Right forelimb (tissue), 1 donor: ENCODE measurements around the gene USP32.
"Not testable (repeated sequence)": the region's sequence is repeated elsewhere in the genome, so short reads cannot be mapped to it uniquely, and the experiment has no call there.

Experiments used
- DNase-seq: peaks from one replicate; pipeline ENCODE4 v3.0.0-alpha.2; 2018

USP32 gene

DNA sequence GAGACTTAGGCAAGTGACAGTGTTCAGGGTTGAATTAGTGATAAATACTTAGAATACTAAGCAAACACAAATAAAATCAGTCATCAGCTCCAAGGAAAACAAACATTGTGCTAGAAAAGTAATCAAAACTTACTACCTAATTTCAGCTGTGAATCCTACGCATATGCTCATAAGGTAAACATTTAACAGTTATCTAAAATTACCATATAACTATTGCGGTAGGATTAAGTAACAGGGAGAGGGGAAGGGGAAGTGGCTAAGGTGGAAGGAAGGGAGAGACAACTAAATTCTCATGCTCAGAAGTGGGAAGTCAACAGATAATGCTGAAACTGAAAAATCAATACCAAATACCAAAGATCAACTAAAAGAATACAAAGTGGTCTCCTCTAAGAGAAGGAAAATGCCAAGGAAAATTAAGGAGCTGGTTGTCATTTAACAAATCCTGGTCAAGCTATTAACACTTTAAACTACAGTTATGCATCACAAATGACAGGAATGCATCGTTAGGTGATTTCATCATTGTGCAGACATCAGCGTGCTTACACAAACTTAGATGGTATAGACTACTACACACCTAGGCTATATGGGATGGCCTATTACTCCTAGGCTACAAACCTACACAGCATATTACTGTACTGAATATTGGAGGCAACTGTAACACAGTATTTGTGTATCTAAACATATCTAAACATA lies 20.0 kb downstream of the USP32 start:
- no peak for DNase-seq

DNA sequence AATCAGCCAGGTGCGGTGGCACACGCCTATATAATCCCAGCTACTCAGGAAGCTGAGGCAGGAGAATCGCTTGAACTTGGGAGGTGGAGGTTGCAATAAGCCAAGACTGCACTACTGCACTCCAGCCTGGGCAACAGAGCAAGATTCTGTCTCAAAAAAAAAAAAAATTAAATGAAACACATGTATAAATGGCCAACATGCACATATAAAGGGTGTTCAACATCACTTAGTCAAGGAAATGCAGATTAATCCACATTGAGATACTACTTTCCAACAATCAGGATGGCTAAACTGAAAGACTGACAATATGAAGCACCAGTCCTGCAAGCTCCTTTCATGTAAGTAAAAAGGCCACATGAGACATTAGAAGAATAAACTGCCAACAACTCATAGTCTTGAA lies 20.5 kb downstream of the USP32 start:
- no peak for DNase-seq

DNA sequence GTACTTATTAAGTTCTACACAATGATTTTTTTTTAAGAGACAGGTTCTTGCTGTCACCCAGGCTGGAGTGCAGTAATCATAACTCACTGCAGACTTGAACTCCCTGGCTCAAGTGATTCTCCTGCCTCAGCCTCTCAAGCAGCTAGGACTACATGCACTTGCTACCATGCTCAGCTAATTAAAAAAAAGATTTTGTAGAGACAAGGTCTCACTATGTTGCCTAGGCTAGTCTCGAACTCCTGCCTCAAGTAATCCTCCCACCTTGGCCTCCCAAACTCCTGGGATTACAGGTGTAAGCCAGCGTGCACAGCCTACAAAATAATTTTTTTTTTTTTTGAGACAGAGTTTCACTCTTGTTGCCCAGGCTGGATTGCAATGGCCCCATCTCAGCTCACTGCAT lies 22.2 kb downstream of the USP32 start:
- DNase-seq = no peak

DNA sequence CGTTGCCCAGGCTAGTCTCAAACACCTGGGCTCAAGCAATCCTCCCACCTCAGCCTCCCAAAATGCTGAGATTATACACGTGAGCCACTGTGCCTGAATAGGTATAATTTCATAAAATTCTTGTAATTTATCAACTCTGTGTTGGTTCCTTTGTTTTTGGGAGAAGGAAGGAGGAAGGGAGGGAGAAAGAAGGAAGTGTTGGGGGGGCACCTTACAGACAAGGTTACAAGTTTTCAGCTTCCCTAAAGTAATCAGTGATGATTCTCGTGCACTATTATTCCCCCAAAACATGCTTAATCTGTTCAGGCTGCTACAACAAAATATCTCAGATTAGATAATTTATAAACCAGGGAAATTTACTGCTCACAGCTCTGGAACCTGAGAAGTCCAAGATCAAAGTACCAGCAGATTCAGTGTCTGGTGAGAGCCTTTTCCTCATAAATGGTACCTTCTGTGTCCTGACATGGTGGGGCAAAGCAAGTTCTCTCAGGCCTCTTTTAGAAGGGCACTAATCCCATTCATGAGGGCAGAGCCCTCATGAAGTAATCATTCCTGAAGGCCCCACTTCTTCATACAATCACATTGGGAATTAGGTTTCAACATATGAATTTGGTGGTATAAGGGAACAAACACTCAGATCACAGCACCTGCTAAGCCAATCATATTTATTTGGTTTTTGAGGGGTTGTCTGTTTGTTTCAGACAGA lies 28.1 kb downstream of the USP32 start:
- DNase-seq = no peak

DNA sequence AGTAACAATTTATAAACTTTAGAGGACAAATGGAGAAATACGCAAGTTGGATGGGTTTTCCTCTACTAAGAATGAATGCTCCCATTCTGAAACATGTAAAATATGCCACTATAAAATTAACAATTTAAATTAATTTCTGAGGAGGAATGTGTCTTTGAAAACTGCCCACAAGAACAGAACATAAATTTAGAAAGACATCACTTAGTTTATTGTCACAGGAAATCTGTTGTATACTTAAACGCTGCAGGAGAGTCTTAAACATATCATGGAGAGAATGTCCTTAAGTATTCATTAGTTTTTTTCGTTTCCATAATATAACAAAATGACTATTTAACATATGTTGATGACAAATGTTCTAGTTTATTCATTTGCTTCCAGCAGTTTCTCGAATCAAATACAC lies 29.6 kb downstream of the USP32 start:
- no peak for DNase-seq

- no peak for DNase-seq
These were observed 30.0 kb downstream of the USP32 start for GRCh38 chr17:60361889-60362288.

GRCh38 chr17:60359415-60359814 lies 32.5 kb downstream of the USP32 start:
- DNase-seq = no peak

DNA sequence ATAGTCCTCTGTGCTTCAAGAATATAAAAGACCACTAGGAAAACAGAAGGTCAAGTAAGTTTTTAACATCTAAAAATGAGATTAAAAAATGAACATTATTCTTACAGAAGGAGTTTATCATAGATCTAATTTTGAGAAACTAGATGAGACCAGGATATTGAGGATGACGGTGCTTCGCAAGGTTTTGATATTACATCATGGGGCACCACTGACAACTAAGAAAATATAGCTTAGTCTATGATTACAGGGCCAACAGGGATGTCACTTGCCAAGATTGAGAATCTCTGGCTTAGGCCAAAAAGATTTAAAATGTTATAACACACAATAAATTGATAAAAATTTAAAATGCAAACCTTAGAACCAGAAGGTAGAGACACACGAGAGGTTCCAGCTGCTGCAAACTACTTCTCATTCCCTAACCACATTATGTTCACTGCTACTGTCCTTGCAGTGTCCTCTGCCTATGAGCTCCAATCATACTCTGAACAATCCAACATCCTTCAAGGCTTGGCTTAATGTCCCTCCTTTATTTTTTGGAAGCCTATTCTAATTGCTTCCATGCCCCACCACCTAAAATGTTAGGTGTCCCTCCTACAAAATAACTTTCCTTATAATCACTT lies 33.2 kb downstream of the USP32 start:
- DNase-seq = no peak

- DNase-seq = no peak
These were observed 35.0 kb downstream of the USP32 start for GRCh38 chr17:60356940-60357339.

DNA sequence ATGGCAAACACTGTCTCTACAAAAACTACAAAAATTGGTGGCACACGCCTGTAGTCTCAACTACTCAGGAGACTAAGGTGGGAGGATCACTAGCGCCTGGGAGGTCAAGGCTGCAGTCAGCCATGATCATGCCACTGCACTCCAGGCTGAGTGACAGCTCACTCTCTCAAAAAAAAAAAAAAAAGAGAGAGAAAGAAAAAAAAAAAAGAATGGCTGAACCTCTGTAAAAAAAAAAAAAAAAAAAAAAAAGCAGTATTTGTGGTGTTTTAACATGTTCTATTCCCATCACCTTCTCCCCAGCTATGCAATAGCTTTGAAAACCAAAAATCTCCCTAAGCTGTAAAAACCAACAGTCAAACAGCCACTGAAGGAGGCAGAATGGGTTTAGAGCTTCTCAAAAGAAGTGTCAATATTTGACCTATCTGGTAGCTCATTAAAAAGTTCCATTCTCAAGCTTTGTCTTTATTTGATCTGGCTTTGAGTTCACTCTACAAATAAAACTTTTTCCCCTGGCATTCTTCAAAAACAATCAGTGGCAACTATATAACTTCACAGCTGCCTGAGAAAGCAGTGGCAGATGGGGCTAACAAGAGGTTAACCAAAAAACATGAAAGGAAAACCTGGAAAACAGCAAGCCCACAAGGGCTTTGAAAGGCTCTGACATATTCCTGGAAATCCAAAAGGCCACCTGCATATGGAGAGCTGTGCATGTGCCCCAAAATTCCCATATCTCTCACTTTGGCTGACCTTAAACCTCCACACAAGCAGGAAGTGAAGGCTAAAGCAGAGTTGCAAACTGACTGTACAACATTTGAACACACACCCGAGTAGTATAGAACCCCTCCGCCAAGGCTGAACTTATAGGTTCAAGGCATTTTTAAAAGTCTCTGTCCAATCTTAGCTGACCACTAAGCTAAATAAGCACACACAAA lies 36.0 kb downstream of the USP32 start:
- DNase-seq = no peak

DNA sequence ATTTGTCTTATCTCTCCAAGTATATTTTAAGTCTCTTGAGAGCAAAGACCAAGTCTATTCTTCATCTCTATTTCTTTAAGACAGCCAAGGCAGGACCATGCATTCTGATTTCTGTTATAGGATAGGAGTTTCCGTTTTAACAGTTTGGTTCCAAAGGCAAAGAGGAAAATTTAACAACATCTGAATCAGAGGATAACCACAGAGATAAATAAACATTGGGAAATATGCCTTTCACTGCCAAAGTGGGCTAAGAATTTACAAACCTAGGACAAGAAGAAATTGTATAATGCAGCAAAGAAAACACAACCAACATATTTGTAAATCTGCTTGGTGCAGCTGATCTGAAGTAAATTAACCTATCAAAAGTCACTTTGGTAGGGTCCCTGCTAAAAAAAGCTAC lies 37.7 kb downstream of the USP32 start:
- DNase-seq = no peak

DNA sequence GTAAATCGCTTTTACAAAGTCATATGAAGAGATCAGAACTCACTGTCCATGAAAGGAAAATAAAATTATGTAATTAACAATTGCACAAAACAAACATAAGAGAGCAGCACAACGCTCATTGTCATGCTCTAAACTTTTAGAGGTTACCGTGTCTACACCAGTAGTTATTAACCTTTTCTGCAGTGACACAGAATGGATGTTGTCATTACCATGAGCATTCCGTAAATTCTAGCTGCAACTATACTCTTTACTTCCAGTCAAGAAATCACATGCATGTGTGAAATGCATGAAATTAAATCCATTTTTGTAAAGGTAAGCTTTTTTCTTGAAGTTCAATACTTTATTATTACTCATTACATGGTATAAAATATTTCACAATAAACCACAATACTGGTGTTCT lies 38.2 kb downstream of the USP32 start:
- DNase-seq = no peak

DNA sequence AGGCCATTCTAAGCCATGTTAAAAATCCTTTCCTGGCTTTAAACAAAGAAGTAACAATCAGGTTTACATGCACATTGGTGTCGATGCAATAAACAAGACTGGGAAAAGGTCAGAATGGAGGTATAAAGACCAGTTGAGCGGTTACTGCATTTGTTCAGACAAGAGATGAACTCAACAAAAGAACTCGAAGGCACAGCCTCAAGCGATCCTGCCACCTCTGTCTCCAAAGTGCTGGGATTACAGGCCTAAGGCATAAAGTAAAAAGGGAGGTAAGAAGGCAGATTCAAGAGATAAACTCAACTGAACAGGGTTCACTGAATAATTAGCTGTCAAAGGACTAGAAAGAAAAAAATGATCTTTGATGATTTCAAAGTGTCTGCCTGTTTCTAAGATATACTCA lies 39.4 kb downstream of the USP32 start:
- DNase-seq = no peak

DNA sequence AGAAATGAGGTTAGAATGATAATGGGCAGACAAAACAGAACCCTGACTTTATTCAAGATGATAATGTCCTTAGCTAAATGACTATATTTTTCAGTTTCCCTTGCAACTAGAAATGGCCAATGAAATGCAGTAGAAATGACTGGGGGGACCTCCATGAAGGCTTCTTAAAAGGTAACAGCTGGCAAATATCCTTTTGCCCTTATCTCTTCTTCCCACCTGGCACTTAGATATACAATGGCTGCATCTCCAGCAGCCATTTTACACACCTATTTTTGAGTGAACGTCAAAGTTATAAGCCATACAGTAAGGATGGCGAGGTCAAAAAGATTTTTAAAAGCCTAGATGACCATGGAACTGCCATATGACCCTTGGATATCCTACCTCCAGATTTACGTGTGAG lies 39.9 kb downstream of the USP32 start:
- no peak for DNase-seq

DNA sequence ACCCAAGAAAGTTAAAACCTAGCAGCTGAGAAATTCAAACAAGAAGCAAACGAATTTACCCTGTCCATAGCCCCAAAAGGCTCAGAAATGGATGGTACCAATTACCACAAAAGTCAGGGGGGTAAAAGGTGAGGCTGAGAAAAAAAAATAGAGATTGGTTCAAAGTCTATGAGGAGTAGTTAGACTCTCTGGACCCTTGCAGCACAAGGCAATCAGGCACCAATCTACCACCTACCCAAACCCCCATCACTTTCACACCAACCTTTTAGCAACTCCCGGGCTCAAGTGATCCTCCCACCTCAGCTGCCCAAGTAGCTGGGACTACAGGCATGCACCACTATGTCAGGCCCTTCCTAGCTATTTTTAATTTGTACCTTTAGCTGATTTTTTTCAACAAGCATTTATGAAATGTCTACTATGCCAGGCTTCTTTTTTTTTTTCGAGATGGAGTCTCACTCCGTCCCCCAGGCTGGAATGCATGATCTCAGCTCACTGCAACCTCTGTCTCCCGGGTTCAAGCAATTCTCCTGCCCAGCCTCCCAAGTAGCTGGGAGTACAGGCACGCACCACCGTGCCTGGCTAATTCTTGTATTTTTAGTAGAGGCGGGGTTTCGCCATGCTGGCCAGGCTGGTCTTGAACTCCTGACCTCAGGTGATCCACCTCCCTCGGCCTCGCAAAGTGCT lies 40.8 kb downstream of the USP32 start:
- no peak for DNase-seq

DNA sequence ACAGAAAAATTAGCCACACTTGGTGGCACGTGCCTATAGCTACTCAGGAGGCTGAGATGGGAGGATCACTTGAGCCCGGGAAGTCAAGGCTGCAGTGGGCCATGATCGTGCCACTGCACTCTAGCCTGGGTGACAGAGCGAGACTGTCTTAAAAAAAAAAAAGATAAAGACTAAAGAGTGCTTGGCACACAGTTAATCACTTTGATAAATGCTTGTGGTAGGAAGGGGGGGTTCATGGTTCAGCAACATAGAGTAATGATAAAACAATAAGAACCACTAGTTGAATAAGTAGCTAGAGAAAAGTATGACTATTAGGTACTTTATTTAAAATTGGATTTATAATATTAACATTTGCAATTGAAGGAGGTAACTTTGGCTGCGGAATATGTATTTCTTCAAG lies 43.3 kb downstream of the USP32 start:
- DNase-seq = no peak

- no peak for DNase-seq
These were observed 46.7 kb downstream of the USP32 start for GRCh38 chr17:60345233-60345632.

DNA sequence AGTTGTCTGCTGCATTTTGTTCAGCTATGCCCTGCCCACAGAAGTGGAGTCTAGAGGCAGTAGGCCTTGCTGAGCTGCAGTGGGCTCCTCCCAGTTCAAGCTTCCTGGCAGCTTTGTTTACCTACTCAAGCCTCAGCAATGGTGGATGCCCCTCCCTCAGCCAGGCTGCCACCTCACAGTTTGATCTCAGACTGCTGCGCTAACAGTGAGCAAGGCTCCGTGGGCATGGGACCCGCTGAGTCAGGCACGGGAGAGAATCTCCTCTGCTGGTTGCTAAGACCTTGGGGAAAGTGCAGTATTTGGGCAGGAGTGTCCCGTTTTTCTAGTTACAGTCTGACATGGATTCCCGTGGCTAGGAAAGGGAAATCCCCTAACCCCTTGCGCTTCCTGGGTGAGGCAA lies 49.4 kb downstream of the USP32 start:
- DNase-seq = not testable (repeated sequence)

DNA sequence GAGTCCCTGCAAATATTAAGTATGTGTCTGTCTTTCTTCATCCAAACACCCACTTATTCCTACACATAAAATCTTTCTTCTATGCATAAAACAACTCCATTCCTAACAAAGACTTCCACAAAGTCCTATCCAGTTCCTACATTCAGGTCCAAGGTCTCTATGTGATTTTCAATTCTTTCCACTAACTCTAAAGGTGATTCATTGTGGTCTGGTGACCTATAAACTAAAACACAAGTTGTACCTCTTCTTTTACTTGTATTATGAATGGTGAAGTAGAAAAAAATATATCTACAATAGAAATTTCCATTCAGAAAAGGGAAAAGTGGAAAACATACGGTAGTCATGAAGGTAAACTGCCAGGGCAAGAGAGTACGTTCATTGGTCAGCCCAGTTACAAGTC lies 56.6 kb downstream of the USP32 start:
- no peak for DNase-seq

GRCh38 chr17:60333628-60334031 lies 58.3 kb downstream of the USP32 start:
- DNase-seq = no peak

- DNase-seq = not testable (repeated sequence)
These were observed 58.9 kb downstream of the USP32 start for GRCh38 chr17:60333072-60333471.

DNA sequence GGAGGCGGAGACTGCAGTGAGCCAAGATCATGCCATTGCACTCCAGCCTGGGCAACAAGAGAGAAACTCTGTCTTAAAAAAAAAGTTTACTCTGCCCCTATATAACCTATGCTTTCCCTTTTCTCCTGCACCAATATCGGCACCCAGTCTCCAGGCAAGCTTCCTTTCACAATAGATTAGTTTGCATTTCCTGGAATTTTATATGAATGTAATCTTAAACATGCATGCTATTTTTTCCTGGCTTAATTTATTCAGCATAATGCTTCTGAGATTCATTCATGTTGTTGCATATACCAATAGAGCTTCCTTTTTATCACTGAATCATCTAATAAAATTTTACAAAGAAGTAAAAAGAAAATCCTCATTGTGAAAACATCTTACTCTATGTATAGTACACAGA lies 59.4 kb downstream of the USP32 start:
- no peak for DNase-seq

GRCh38 chr17:60330731-60331130 lies 61.2 kb downstream of the USP32 start:
- DNase-seq = no peak
